ENCODE measurements around the gene FBXO46.

GRCh38 chr19:45674946-45675345, 55.8 kb downstream of the FBXO46 start:
- TF ChIP-seq EZH2phosphoT487 (IDR thresholded peaks at IDR 0.05; ENCODE audit: borderline replicate concordance, low read length) = no peak
- TF ChIP-seq CTCF (IDR thresholded peaks at IDR 0.05; ENCODE audit: low read depth, low read length, poor library complexity, severe bottlenecking) = no peak
